Measurements from ENCODE around the gene DLG2.
"Not testable (repeated sequence)": the region's sequence is repeated elsewhere in the genome, so short reads cannot be mapped to it uniquely, and the experiment has no call there.

DLG2 gene

GRCh38 chr11:85301895-85302678 is 325.1 kb downstream of the DLG2 start:
- DNase-seq: no peak

GRCh38 chr11:85299258-85299942 is 327.7 kb downstream of the DLG2 start:
- no peak for DNase-seq

- no peak for DNase-seq
Measured at GRCh38 chr11:85295694-85296271, 331.4 kb downstream of the DLG2 start.

GRCh38 chr11:85281550-85281949 is 345.6 kb downstream of the DLG2 start:
- no peak for DNase-seq

GRCh38 chr11:85279267-85279666 is 347.9 kb downstream of the DLG2 start:
- DNase-seq: no peak

- no peak for DNase-seq
Measured at GRCh38 chr11:85277693-85278092, 349.5 kb downstream of the DLG2 start.

- no peak for DNase-seq
Measured at GRCh38 chr11:85276332-85276731, 350.8 kb downstream of the DLG2 start.

GRCh38 chr11:85270315-85270714 is 356.8 kb downstream of the DLG2 start:
- DNase-seq: not testable (repeated sequence)

- DNase-seq: no peak
Measured at GRCh38 chr11:85269109-85269508, 358.0 kb downstream of the DLG2 start.

GRCh38 chr11:85266646-85267045 is 360.5 kb downstream of the DLG2 start:
- no peak for DNase-seq

GRCh38 chr11:85263328-85263727 is 363.8 kb downstream of the DLG2 start:
- no peak for DNase-seq

- DNase-seq: no peak
Measured at GRCh38 chr11:85257837-85258236, 369.3 kb downstream of the DLG2 start.

GRCh38 chr11:85256433-85256832 is 370.7 kb downstream of the DLG2 start:
- DNase-seq: no peak

GRCh38 chr11:85249482-85249881 is 377.7 kb downstream of the DLG2 start:
- no peak for DNase-seq

GRCh38 chr11:85247797-85248196 is 379.3 kb downstream of the DLG2 start:
- no peak for DNase-seq

- DNase-seq: no peak
Measured at GRCh38 chr11:85238906-85239305, 388.2 kb downstream of the DLG2 start.

- not testable (repeated sequence) for DNase-seq
Measured at GRCh38 chr11:85238038-85238437, 389.1 kb downstream of the DLG2 start.

- no peak for DNase-seq
Measured at GRCh38 chr11:85236211-85236610, 390.9 kb downstream of the DLG2 start.

- no peak for DNase-seq
Measured at GRCh38 chr11:85232559-85232958, 394.6 kb downstream of the DLG2 start.

GRCh38 chr11:85231588-85231987 is 395.6 kb downstream of the DLG2 start:
- DNase-seq: no peak

- not testable (repeated sequence) for DNase-seq
Measured at GRCh38 chr11:85229723-85230122, 397.4 kb downstream of the DLG2 start.

GRCh38 chr11:85196968-85197367 is 430.2 kb downstream of the DLG2 start:
- DNase-seq: no peak

- DNase-seq: no peak
Measured at GRCh38 chr11:85195934-85196333, 431.2 kb downstream of the DLG2 start.

- DNase-seq: no peak
Measured at GRCh38 chr11:85187992-85188391, 439.2 kb downstream of the DLG2 start.
